Panc1 (cell line): ENCODE data around the gene GNAT1.

Source experiments
- CTCF ChIP-seq: fragments of 450-650 bp; IDR thresholded peaks from 2 replicates; pipeline ENCODE4 v1.5.1; 2017; ENCODE audit warnings: mild to moderate bottlenecking
- POLR2AphosphoS5 ChIP-seq: IDR thresholded peaks from 2 replicates; pipeline ENCODE4 v1.6.1; 2012; ENCODE audit warnings: mild to moderate bottlenecking, low read depth, low read length, moderate library complexity
- REST ChIP-seq, 2 experiments: IDR thresholded peaks; 2 replicates each; pipeline ENCODE4 v1.6.1; 2011 to 2012; ENCODE audit warnings: low read depth in 2 of 2, control low read depth in 1 of 2, low read length in 1 of 2, mild to moderate bottlenecking in 1 of 2, moderate library complexity in 1 of 2; ENCODE audit not compliant: insufficient read depth in 1 of 2

- TF ChIP-seq CTCF: peak; percentile 89
- no peak for TF ChIP-seq POLR2AphosphoS5
- TF ChIP-seq REST (IDR thresholded peaks at IDR 0.05; ENCODE audit: insufficient read depth in 1 of 2, low read depth in 2 of 2, low read length in 1 of 2): no peak
Measured at GRCh38 chr3:50192689-50193141, 1.3 kb downstream of the GNAT1 start.
